Inferior parietal cortex (tissue), 1 donor: ENCODE results near the gene CPT1A.
"Not testable (repeated sequence)": the region's sequence is repeated elsewhere in the genome, so short reads cannot be mapped to it uniquely, and the experiment has no call there.

Experiments used
- DNase-seq: peaks from one replicate; pipeline ENCODE4 v3.0.0-alpha.2; 2016; ENCODE audit errors: extremely low spot score

CPT1A gene

DNA sequence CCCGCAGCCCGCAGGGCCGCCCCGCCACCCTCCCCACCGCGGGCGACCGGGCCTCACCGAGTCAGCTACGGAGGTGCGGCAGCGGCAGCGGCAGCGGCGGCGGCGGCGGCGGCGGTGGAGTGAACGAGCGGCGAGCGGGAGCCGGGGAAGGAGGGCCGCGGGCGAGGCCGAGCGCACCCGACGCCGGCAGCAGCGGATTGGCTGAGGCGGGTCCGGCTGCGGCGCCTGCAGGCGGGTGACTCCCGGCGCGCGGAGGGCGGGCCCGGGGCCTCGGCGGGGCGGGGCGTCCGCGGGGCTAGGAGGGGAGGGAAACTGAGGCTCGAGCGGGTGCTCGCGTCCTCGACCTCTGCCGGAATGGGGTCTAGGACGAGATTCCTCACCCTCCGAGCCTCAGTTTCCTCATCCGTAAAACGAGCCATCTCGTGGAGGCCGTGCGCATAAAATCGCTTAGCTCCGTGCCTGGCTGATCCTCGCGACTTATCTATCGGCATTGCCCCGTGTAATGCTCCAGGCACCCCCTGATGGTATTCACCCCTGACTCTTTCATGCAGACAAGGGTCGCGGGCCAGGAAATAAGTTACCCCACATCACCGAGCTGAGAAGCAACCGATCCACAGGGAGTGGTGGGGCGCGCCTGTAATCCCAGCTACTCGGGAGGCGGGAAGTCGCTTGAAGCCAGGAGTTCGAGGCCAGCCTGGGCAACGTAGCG lies at the start of gene CPT1A:
TSS of gene CPT1A (minus strand) at position 199 of the 709 bp plus-strand sequence. CDS start 26,442 bp downstream, outside the sequence.
- no peak for DNase-seq

DNA sequence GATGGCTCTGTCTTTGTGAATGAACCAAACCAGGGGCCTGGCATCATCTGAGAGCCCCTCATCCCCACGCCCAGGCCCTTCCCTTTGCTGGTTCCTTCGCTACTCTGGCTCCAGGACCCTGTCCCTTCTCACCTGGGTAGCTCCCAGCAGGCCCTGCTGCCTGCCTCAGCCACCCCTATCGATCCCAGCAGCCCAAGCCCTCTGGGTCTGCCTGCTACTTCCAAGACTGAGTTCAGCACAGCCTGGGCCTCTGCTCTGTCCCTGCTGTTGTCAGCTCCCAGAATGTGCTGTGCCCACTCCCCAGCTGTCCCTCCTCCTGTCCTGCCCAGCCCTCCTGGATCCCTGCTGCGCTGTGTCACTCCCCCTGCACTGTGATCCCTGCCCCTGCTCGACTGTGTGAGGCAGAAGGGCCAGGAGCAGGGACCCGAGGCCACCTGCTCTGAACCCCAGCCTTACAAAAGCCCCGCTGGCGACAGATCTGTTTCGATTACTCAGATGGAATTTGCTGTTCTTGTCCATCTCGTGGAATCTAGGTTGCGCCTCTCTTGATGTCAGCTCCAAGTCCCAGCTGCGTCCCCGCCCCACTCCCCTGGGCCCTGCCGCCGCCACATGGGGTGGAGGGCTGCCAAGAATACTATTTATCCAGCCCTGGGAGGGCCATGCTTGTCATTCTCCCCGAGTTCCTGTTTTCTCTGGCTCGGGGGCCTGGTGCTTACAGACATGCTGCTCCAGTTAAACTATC lies 48.9 kb upstream of the CPT1A start:
- DNase-seq: peak; percentile 36

- no peak for DNase-seq
Measured at GRCh38 chr11:68889948-68890446, 48.3 kb upstream of the CPT1A start.

DNA sequence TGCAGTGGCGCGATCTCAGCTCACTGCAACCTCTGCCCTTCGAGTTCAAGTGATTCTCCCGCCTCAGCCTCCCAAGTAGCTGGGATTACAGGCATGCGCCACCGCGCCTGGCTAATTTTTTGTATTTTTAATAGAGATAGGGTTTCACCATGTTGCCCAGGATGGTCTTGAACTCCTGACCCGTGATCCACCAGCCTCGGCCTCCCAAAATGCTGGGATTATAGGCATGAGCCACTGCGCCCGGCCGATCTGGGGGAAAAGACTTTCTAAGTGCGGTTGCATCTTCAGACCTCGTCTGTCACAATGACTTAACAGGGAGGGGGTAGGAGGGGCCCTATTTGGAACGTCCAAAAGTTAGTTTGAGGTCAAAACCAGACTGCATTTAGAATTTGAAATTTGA lies 43.1 kb upstream of the CPT1A start:
- DNase-seq: not testable (repeated sequence)

DNA sequence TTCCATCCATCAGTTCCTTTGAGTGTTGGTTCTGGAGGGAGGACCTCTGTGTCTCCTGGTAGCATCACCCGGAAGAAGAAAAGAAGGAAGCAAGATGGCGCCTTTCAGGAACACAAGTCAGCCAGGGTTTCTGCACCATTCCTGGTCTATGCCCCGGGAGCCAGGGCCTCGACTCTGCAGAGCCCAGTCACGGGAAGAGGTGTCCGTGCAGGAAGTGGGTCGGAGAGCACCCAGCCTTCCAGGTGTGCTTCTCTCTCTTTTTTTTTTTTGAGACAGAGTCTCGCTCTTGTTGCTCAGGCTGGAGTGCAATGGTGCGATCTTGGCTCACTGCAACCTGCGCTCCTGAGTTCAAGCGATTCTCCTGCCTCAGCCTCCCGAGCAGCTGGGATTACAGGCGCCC lies 40.7 kb upstream of the CPT1A start:
- no peak for DNase-seq

DNA sequence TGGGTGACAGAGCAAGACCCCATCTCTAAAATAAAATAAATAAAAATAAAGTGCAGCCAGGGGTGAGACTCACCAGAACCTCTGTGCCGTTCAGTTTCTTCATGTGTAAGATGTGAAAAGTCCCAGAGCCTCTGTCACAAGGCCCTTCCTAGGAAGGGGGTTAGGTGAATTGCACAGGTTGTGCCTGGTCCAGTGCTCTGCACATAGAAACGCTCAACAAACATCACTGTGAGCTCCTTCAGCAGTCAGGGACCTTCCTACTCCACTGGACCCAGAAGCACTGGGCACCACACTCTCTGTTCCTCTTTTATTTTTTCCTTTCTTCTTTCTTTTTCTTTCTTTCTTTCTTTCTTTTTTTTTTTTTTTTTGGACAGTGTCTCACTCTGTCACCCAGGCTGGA lies 39.6 kb upstream of the CPT1A start:
- DNase-seq: no peak

DNA sequence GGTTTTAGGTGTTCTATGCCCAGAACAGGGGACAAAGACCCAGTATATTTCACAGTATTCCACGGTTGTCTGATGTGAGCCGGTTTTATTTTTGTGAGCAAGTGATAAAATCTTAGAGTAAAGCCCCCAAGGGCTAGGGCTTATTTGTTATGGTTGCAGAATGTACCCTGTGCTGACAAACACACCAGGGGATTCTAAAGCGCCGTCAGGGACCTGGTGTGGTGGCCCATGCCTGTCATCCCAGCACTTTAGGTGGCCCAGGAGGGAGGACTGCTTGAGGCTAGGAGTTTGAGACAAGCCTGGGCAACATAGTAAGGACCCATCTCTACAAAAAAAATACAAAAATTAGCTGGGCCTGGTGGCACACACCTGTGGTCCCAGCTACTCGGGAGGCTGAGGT lies 39.1 kb upstream of the CPT1A start:
- DNase-seq: no peak

DNA sequence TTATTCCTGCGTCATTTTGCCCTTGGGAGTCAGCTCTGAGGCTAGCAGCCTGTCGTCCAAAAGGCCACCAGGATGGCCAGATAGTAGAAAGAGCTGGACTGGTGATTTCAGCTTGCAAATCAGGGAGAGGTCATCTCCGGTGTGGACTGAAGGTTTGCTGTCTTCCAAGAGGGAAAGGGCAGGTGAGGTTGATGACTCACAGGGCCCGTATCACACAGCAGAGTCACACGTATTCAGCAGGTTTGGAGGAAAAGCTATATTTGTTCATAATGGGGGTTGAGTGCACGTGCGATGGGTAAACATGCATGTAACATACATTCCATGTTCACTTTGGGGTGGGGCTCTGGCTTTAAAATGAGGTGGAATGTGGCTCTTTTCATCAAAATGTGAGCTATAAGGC lies 36.3 kb upstream of the CPT1A start:
- no peak for DNase-seq

DNA sequence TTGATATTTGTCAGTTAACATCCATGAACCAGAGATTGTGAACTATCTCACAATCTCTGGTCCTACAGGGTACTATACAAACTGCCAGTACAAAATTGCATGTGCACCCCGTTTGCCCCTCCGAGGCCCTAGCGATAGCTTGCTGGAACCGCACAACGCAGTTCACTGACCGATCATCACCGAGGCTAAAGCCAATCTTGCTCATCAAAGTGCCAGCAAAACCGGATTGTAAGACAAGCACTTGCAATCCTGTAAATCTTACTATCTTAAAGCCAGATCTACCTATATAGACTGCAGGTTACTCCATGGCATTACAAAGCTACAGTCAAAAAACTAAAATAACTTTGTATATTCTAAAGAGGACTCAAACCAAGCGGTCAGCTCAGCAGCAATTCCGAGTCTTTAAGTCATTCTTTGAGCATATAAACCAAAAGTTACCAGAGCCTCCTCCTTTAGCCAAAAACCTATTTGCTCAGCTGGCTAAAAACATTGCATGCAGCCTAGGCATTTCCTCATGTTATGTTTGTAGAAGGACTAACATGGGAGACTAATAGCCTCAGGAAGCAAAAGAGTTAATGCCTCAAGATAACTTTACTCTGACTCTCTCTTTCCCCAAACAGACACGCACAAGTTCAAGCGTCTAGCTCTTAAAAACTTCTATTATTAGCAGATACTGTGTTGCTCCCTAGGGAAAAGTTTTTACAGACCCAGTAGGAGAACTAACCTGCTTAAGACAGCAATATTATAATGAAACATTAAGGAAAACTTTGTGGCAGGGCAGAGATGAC lies 30.7 kb upstream of the CPT1A start:
- no peak for DNase-seq

GRCh38 chr11:68870470-68870869 lies 28.8 kb upstream of the CPT1A start:
- DNase-seq: no peak

GRCh38 chr11:68868221-68868835 lies 26.6 kb upstream of the CPT1A start:
- DNase-seq: no peak

DNA sequence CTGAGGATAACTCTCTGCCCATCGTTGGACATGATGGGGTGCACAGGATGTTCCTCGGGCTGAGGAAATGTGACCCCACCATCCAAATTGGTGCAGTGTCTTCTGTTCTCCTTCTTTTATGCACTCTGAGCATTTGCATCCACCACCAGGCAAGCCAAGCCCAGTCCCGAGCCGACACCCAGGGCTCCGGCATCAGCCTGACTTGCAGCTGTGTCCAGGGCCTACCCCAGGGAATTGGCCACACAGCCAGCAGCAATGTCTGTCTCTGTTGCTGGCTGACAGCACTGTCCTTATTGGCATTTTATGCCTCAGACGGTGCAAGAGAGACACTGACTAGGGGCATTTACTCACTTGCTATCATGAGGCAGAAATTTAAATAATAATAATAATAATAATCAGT lies 25.4 kb upstream of the CPT1A start:
- no peak for DNase-seq

- no peak for DNase-seq
Measured at GRCh38 chr11:68865241-68865640, 23.5 kb upstream of the CPT1A start.

DNA sequence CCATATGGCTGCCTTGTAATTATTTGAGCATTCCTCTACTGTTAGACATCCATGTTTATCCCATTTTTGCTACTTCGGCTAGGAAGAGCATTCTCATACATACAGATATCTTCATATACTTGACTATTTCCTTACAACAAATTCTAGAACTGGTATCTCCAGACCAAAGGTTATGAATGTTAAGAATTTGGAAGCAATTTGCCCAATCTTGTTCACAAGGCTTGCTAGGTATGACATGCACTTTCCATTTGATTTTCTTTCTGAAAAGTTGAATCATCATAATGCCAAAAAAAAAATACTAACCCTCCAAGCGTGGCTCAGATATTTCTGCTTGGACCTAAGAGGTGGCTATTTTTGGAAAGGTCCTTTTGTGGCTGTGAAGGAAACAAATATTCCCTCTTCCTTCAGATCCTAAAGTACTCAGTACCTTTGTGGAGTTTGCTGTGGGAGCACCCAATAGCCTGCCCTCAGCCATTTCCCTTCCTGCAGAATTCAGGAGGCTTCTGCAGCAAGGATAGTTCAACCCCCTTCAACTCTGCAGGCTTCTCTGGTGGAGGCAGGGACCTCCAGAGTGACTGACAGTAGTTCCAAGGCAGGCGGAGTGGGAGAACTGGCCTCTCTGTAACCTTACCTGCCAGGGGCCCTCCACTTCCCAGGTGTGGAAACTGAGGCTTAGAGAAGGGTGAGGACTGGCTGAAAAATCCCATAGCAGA lies 22.0 kb upstream of the CPT1A start:
- DNase-seq: no peak

DNA sequence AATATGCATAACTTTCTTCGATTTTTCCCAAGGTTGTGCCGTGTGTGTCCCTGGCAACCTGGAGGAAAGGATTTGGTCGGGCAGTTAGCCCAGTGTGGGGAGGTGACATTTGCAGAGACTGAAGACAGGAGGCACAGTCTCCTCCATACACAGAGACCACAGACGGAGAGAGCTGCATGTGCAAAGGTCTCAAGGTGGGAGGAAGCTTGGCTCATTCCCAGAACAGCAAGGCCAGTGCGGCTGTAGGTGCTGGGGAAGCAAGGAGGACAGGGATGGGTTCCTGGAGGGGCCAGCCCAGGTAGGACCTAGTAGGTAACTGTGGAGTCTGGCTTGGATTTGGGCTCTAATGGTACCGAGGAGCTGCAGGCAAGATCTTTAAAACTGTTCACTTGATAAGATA lies 20.7 kb upstream of the CPT1A start:
- no peak for DNase-seq

DNA sequence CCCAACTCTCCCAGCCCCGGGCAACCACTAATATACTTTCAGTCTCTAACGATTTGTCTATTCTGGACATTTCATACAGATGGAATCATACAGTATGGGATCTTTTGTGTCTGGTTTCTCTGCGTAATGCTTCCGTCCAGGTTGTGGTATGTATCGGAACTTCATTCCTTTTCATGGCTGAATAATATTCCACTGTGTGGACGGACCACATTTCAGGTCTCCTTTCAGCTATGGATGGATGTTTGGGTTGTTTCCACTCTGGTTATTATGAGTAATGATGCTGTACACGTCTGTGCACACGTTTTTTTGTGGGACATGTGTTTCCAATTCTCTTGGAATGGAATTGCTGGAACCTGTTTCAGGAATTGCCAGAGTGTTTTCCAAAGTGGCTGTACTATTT lies 17.4 kb upstream of the CPT1A start:
- no peak for DNase-seq

DNA sequence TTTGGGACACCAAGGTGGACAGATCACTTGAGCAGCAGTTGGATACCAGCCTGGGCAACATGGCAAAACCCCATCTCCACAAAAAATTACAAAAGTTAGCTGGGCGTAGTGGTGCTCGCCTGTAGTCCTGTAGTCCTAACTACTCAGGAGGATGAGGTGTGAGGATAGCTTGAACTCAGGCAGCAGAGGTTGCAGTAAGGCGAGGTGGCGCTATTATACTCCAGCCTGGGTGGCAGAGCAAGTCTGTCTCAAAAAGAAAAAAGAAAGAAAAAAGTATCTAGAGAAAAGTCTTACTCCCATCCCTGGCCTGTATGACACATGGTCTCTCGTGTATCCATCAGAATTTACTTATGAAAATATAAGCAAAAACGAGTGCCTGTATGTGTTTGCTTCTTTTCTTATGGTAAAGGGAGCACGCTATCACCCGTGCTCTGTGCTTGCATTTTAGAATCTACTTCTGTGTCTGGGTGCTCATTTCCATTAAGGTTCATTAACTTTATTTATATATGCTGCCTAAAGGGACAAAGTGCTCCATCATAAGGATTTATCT lies 15.4 kb upstream of the CPT1A start:
- DNase-seq: no peak

GRCh38 chr11:68856425-68857030 lies 14.8 kb upstream of the CPT1A start:
- not testable (repeated sequence) for DNase-seq

GRCh38 chr11:68855205-68855981 lies 13.7 kb upstream of the CPT1A start:
- no peak for DNase-seq
